ENCODE results near the gene YTHDC1.

Gene YTHDC1

DNA sequence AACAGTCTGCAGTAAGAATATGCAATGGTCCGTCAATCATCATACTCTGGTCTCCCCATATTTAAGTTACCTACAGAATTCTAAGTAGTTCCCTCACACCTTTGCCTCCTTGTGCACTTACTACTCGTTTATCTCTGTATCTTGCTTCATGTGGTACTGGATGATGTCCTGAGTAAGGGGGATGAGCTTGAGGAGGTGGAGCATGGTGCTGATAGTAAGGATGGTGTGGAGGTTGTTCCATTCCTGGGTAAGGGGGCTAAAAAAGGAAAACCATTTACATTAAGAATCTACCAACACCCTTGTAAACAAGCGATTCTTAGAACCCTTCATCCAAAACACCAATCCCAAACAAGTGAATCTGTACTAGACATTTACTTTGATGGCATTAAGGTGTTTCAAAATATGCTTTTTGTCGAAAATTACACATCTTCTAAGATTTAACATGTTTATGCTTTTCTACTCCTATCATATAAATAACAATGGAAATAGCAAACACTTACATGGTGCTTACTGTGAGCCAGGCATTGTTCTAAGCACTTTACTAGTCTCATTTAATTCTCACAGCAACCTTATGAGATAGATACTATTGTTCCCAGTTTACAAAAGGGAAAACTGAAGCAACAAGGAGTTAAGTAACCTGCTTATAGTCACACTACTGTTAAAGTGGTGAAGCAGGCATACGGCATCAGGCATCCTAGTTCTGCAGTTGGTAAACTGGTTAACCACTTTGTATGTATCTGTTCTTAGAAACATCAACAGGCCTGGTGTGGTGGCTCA is 33.5 kb downstream of the YTHDC1 start:
- in situ Hi-C loops (cut with HindIII; ENCODE audit: low sequenced_read_pairs) = no loop called here
- H3K4me3 ChIP-seq (ENCODE audit: low read depth, low read length) = no peak overlapping the region
- no peak for DNase-seq (ENCODE audit: low read depth)
- TF ChIP-seq, protein P1, sequence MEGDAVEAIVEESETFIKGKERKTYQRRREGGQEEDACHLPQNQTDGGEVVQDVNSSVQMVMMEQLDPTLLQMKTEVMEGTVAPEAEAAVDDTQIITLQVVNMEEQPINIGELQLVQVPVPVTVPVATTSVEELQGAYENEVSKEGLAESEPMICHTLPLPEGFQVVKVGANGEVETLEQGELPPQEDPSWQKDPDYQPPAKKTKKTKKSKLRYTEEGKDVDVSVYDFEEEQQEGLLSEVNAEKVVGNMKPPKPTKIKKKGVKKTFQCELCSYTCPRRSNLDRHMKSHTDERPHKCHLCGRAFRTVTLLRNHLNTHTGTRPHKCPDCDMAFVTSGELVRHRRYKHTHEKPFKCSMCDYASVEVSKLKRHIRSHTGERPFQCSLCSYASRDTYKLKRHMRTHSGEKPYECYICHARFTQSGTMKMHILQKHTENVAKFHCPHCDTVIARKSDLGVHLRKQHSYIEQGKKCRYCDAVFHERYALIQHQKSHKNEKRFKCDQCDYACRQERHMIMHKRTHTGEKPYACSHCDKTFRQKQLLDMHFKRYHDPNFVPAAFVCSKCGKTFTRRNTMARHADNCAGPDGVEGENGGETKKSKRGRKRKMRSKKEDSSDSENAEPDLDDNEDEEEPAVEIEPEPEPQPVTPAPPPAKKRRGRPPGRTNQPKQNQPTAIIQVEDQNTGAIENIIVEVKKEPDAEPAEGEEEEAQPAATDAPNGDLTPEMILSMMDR (IDR thresholded peaks at IDR 0.05; ENCODE audit: low read depth, low read length, missing control alignments) = no peak

DNA sequence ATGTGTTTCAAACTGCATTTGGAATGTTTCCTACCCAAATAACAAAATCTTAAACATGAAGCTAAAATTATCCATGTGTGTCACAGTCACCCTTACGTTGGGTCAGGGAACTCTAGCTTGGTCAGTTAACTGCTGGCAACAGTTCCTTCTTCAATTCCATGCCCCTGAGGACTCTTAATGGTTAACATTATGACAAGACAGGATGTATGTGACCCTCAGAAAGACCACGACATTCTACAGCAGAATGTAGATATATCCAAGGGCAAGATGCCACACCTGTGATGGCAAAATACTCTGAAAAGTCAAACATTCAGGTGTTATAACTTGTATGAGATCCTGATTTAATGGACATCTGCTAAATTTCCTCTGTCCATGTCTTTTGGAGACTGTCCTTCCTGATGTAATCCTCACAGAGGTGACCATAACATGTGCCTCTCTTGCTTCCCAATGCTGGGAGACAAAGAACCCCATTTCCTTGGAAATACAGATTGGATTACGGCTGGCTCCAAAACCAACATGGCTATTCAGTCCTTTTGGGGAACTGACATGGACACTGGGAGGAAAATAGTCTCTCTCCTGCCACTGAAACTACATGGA is 39.1 kb downstream of the YTHDC1 start:
- in situ Hi-C loops (cut with HindIII; ENCODE audit: low sequenced_read_pairs) = no loop called here
- H3K4me3 ChIP-seq (ENCODE audit: low read depth, low read length) = no peak overlapping the region
- DNase-seq (ENCODE audit: low read depth) = no peak
- TF ChIP-seq, protein P1 (IDR thresholded peaks at IDR 0.05; ENCODE audit: low read depth, low read length, missing control alignments) = no peak

DNA sequence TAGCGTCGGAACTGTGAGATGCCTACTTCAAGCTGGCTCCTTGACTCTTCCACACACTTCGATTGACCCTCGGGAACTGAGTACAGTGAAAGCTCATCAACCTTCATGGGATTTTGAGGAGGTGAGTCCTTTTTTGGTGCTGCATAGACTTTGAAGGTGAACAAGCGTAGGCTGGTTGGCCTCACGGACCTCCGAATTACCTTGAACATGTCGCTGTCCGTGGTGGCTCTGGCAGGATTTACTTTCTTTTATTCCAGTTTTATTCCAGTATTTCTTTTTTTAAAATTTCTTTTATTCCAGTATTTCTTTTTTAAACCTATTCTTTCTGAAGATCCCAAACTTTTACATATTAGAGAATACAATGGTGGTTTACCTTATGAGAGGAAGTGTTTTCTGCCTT is 45.2 kb downstream of the YTHDC1 start:
- TF ChIP-seq, protein P1 (IDR thresholded peaks at IDR 0.05; ENCODE audit: low read depth, low read length, missing control alignments) = no peak
- DNase-seq (ENCODE audit: low read depth) = no peak
- in situ Hi-C loops (cut with HindIII; ENCODE audit: low sequenced_read_pairs) = no loop called here
- no peak overlapping the region for H3K4me3 ChIP-seq (ENCODE audit: low read depth, low read length)

DNA sequence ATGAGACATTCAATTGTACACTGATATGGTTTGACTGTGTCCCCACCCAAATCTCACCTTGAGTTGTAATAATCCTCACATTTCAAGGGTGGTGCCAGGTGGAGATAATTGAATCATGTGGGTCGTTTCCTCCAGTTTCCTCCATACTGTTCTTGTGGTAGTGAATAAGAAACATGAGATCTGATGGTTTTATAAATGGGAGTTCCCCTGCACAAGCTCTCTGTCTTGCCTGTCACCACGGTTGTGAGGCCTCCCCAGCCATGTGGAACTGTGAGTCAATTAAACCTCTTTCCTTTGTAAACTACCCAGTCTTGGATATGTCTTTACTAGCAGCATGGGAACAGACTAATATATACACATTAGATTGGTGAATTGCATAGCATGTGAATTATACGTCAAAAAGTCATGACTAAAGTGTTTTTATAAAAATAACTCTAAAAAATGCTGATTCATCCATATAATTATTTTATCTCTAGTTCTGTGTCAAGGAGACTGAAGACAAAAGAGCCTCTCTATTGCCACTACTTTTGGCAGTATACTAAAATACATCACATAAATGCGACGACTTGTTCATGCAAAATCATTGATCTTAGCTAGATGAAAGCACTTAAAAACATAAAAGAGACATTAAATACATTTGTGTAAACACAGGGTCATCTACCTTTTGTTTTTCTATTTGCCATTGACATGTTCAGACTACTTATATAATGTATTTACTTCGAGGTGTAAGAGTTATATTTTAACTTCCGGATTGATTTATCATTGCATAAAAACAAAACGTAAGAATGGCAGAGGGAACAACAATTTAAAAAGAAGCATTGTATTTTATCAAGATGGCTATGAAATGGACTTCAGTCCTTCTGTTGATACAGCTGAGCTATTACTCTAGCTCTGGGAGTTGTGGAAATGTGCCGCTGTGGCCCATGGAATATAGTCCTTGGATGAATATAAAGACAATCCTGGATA is 50.1 kb downstream of the YTHDC1 start:
- no peak for DNase-seq (ENCODE audit: low read depth)

DNA sequence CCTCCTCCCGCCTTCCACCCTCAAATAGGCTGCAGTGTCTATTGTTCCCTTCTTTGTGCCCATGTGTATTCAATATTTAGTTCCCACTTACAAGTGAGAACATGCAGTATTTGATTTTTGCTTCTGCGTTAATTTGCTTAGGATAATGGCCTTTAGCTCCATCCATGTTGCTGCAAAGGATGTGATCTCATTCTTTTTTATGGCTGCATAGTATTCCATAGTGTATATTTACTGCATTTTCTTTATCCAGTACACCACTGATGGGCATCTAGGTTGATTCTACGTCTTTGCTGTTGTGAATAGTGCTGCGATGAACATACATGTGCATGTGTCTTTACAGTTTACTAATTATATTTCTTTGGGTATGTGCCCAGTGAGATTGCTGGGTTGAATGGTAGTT is 52.8 kb downstream of the YTHDC1 start:
- no peak overlapping the region for H3K4me3 ChIP-seq (ENCODE audit: low read depth, low read length)
- in situ Hi-C loops (cut with HindIII; ENCODE audit: low sequenced_read_pairs) = no loop called here
- TF ChIP-seq, protein P1 (IDR thresholded peaks at IDR 0.05; ENCODE audit: low read depth, low read length, missing control alignments) = no peak
- no peak for DNase-seq (ENCODE audit: low read depth)

More for the DNA sequence above, 50.1 kb downstream of the YTHDC1 start:
- TF ChIP-seq, protein P1 (IDR thresholded peaks at IDR 0.05; ENCODE audit: low read depth, low read length, missing control alignments) = no peak
- in situ Hi-C loops (cut with HindIII; ENCODE audit: low sequenced_read_pairs) = no loop called here
- no peak overlapping the region for H3K4me3 ChIP-seq (ENCODE audit: low read depth, low read length)

DNA sequence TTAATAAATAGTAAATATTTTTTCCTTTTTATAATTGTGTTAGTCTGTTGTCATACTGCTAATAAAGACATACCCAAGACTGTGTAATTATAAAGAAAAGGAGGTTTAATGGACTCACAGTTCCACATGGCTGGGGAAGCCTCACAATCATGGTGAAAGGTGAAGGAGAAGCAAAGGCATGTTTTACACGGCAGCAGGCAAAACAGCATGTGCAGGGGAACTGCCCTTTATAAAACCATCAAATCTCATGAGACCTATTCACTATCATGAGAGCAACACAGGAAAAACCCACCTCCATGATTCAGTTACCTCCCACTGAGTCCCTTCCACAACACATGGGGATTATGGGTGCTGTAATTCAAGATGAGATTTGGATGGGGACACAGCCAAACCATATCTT is 58.6 kb downstream of the YTHDC1 start:
- in situ Hi-C loops (cut with HindIII; ENCODE audit: low sequenced_read_pairs) = no loop called here
- H3K4me3 ChIP-seq (ENCODE audit: low read depth, low read length) = no peak overlapping the region
- DNase-seq (ENCODE audit: low read depth) = no peak
- TF ChIP-seq, protein P1 (IDR thresholded peaks at IDR 0.05; ENCODE audit: low read depth, low read length, missing control alignments) = no peak
